T-helper 17 cell (primary cell): ENCODE data around the gene VWA5A. TPM values are rescaled to one million over a fixed set of nuclear protein-coding genes. Genes with fewer than 3 reads are reported as not detected.
A peak's percentile ranks its signal among the peaks of the same experiment; 100 is the strongest.

ENCODE experiments used
- ATAC-seq: fragments of 150-1000 bp; cut with Tn5 transposase; 2 replicates; pipeline ENCODE4 v1.10.0; 2021; ENCODE audit warnings: mild to moderate bottlenecking, moderate library complexity
- DNase-seq, 3 donors: peaks; one replicate each; pipeline versions ENCODE4 v3.0.0 to v3.0.0-alpha.2; 2020 to 2021
- H3K9me3 ChIP-seq: one replicate; pipeline ENCODE4 v1.7.0; 2013; ENCODE audit warnings: low read length, mild to moderate bottlenecking; ENCODE audit not compliant: control insufficient read depth, poor library complexity, severe bottlenecking
- H3K27ac Mint-ChIP-seq: one replicate; pipeline ENCODE4 v1.8.0; 2022; ENCODE audit warnings: mild to moderate bottlenecking, moderate library complexity, mixed read lengths
- H3K27me3 Mint-ChIP-seq: one replicate; pipeline ENCODE4 v1.8.0; 2022; ENCODE audit warnings: mixed read lengths
- H3K36me3 Mint-ChIP-seq: one replicate; pipeline ENCODE4 v1.8.0; 2022; ENCODE audit warnings: low read depth, mixed read lengths
- H3K4me1 Mint-ChIP-seq: one replicate; pipeline ENCODE4 v1.8.0; 2022; ENCODE audit warnings: mild to moderate bottlenecking, mixed read lengths
- H3K4me3 Mint-ChIP-seq: one replicate; pipeline ENCODE4 v1.8.0; 2022; ENCODE audit warnings: mild to moderate bottlenecking, moderate library complexity, mixed read lengths
- total RNA-seq, 4 donors: library from RNA in 2 of 4; stranded (reverse) in 2 of 4; gene quantifications; one replicate each; pipeline ENCODE4 v1.2.3 and lab custom pipeline; 2022 to 2026

Gene VWA5A
- total RNA-seq, 2 donors from 2014 or later = 4.7 to 5.4 TPM

GRCh38 chr11:124190298-124191139 is 75.3 kb downstream of the VWA5A start:
- peaks cover 57% of the 10 kb centered on the region for H3K27me3 Mint-ChIP-seq
- no peaks in the 10 kb centered on the region for H3K36me3 Mint-ChIP-seq
- ATAC-seq = no peak
- no peak overlapping the region for H3K4me3 Mint-ChIP-seq
- H3K27ac Mint-ChIP-seq = no peak overlapping the region
- DNase-seq = no peak
- no peaks in the 10 kb centered on the region for H3K4me1 Mint-ChIP-seq
- H3K9me3 ChIP-seq = no peaks in the 10 kb centered on the region

GRCh38 chr11:124193221-124194010 is 78.2 kb downstream of the VWA5A start:
- H3K4me3 Mint-ChIP-seq = no peak overlapping the region
- no peak for ATAC-seq
- peaks cover 58% of the 10 kb centered on the region for H3K27me3 Mint-ChIP-seq
- no peaks in the 10 kb centered on the region for H3K9me3 ChIP-seq
- H3K36me3 Mint-ChIP-seq = peaks cover 2% of the 10 kb centered on the region
- DNase-seq = no peak
- no peaks in the 10 kb centered on the region for H3K4me1 Mint-ChIP-seq
- H3K27ac Mint-ChIP-seq = no peak overlapping the region

DNA sequence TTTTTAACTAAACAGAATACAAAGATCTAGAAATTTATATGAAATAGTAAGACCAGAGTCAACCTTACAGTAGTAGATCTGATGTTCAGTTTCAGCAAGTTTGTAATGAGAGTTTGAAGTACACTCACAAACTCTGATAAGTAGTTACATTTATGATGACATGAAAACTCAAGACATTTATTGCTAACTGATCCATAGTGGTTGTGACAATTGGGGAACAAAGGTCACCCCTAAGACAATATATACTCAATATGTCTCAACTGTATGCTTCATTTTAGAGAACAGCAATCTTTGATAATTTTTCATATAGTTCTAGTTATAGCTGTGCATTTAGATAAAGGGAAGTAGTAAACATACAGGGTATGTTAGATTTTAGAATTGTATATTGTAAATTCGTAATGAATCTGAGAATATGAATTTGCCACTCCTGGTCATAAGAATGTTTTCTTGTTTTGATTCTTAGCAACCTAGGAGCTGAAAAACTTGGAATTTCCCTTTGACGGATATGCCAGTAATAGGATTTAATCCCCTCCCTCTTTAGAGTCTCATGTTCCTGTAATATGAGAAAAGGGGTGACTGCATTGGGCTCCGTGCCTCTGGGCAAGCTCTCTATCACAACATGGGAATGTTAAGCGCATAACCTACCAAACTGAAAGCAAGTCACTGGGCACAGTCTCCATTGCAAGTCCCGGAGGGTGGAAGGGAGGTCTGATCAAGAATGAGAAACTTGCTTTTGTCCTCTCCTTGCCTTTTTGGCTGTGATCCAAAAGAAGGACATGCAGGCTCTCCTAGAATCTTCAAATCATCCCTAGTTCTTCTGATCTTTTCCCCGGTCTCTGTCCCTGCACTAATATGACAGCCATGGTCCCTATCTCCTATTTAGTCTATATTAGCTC is 79.3 kb downstream of the VWA5A start:
- no peaks in the 10 kb centered on the region for H3K4me1 Mint-ChIP-seq
- H3K9me3 ChIP-seq = no peaks in the 10 kb centered on the region
- H3K36me3 Mint-ChIP-seq = peaks cover 2% of the 10 kb centered on the region
- no peak overlapping the region for H3K27ac Mint-ChIP-seq
- peaks cover 55% of the 10 kb centered on the region for H3K27me3 Mint-ChIP-seq
- H3K4me3 Mint-ChIP-seq = no peak overlapping the region
- no peak for ATAC-seq
- DNase-seq = no peak

DNA sequence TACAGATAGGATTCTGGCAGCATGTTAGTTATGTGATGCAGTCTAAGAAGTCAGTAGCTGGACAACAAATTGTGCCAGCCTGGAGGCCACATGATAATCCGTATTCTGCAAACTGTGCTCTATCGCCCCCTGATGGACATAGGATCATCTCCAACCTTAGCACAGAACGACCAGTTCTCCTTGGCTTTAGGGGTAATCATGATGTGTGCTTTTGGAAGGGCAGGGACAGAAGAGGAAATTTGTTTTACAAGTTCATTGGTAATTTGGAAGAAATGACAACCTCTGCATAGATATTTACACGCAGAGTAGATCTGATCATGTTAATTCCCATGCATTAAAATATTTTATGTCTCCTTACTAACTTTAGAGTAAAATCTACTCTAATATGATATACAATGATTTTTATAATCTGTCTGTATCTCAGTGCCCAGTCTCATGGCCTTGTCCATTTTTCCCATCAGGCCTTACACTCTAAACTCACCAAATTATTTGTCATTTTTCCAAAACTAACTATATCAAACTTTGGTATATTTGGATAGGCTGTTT is 80.0 kb downstream of the VWA5A start:
- Mint-ChIP-seq H3K36me3 (peaks cover 4% of the 10 kb centered on the region), H3K4me1 (no peaks in the 10 kb centered on the region), H3K27me3 (peaks cover 55% of the 10 kb centered on the region), H3K27ac (no peak overlapping the region), H3K4me3 (no peak overlapping the region)
- H3K9me3 ChIP-seq = no peaks in the 10 kb centered on the region
- peak in 1 of 3 donors; percentile 15 for DNase-seq
- ATAC-seq = peak; percentile 59

Other genes with a start within 250 kb of the VWA5A start
- gene TMEM225, start 229.8 kb upstream of the VWA5A start, total RNA-seq = not detected
- gene OR8D4, start 213.3 kb upstream of the VWA5A start, total RNA-seq = not detected
- gene OR4D5, start 175.8 kb upstream of the VWA5A start, total RNA-seq = not detected
- not detected for gene OR6T1, start 171.6 kb upstream of the VWA5A start, total RNA-seq
- not detected for gene OR10S1, start 137.7 kb upstream of the VWA5A start, total RNA-seq
- gene OR10G6, start 120.3 kb upstream of the VWA5A start, total RNA-seq = not detected
- gene OR10G4, start 102.5 kb upstream of the VWA5A start, total RNA-seq = not detected
- not detected for gene OR10G9, start 92.4 kb upstream of the VWA5A start, total RNA-seq
- not detected for gene OR10G8, start 88.7 kb upstream of the VWA5A start, total RNA-seq
- not detected for gene OR10G7, start 74.1 kb upstream of the VWA5A start, total RNA-seq
- not detected for gene OR10D3, start 67.9 kb downstream of the VWA5A start, total RNA-seq
- gene OR8G1, start 125.6 kb downstream of the VWA5A start, total RNA-seq = not detected
- gene OR8G5, start 140.9 kb downstream of the VWA5A start, total RNA-seq = not detected
- gene OR8D1, start 198.5 kb downstream of the VWA5A start, total RNA-seq = not detected
- gene OR8D2, start 204.7 kb downstream of the VWA5A start, total RNA-seq = not detected